ENCODE data around the gene PAPSS2. TPM values are rescaled to one million over a fixed set of nuclear protein-coding genes. Genes with fewer than 3 reads are reported as not detected.

Gene PAPSS2
- total RNA-seq, 1 donor from 2014 or later = 21.1 TPM

DNA sequence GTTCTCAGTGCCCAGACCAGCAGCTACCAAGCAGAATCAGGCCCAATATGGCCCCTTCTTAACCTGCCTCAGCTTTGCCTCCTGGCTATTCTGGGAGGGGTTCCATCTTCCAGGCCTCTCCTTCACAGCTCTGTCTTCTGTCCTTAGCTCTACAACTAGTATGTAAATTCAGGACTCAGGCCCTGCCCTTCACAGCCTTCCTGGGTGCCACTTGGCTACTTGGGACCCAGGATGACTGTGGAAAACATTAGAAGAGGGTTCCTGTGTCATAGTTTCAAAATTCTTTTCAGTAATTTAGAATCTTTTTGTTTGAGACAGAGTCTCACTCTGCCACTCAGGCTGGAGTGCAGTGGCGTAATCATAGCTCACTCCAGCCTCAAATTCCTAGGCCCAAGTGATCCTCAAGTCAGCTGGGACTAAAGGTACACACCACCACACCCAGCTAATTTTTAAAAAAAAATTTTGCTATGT, 33.2 kb upstream of the PAPSS2 start:
- H3K27me3 Mint-ChIP-seq = no peaks in the 10 kb centered on the region
- DNase-seq (ENCODE audit: extremely low spot score, unreplicated experiment) = no peak
- TF ChIP-seq, protein P1, sequence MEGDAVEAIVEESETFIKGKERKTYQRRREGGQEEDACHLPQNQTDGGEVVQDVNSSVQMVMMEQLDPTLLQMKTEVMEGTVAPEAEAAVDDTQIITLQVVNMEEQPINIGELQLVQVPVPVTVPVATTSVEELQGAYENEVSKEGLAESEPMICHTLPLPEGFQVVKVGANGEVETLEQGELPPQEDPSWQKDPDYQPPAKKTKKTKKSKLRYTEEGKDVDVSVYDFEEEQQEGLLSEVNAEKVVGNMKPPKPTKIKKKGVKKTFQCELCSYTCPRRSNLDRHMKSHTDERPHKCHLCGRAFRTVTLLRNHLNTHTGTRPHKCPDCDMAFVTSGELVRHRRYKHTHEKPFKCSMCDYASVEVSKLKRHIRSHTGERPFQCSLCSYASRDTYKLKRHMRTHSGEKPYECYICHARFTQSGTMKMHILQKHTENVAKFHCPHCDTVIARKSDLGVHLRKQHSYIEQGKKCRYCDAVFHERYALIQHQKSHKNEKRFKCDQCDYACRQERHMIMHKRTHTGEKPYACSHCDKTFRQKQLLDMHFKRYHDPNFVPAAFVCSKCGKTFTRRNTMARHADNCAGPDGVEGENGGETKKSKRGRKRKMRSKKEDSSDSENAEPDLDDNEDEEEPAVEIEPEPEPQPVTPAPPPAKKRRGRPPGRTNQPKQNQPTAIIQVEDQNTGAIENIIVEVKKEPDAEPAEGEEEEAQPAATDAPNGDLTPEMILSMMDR (conservative IDR thresholded peaks at IDR 0.05) = no peak
- no peaks in the 10 kb centered on the region for H3K36me3 Mint-ChIP-seq
- H3K4me1 Mint-ChIP-seq (ENCODE audit: unreplicated experiment) = no peaks in the 10 kb centered on the region
- no peak overlapping the region for H3K27ac Mint-ChIP-seq
- H3K9me3 Mint-ChIP-seq = no peaks in the 10 kb centered on the region
- no peak overlapping the region for H3K4me3 Mint-ChIP-seq

DNA sequence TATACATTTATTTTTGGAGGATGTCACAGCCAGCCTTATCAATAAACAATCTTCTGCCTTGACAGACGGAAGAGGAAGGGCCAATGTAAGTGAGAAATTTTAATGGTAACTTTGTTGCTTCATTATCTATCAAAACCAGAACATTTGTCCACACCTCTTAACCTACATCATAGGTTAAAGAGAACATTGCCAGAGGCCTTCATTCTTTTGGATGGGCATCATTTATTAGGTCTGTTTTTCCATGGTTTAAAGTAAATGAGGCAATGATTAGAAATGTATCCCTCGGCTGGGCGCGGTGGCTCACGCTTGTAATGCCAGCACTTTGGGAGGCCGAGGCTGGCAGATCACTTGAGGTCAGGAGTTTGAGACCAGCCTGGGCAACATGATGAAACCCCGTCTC, 29.5 kb upstream of the PAPSS2 start:
- TF ChIP-seq, protein P1 (conservative IDR thresholded peaks at IDR 0.05) = no peak
- no peak for DNase-seq (ENCODE audit: extremely low spot score, unreplicated experiment)
- Mint-ChIP-seq H3K9me3 (no peaks in the 10 kb centered on the region), H3K4me1 (ENCODE audit: unreplicated experiment) (no peaks in the 10 kb centered on the region), H3K4me3 (no peak overlapping the region), H3K36me3 (no peaks in the 10 kb centered on the region), H3K27ac (no peak overlapping the region), H3K27me3 (no peaks in the 10 kb centered on the region)

DNA sequence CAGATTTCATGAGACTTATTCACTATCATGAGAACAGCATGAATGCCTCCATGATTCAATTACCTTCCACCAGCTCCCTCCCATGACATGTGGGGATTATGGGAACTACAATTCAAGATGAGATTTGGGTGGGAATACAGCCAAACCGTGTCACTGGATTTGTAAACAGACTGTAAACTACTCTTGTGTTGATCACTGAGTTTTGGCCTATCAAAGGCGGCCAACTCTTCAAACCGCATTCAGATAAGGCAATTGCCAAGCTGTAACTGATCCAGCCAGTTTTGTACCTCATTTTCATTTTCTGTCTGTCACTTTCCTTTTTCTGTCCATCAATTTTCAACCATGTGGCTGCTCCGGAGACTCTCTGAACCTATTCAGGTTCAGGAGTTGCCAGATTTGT, 27.2 kb upstream of the PAPSS2 start:
- Mint-ChIP-seq H3K4me3 (no peak overlapping the region), H3K4me1 (ENCODE audit: unreplicated experiment) (no peaks in the 10 kb centered on the region), H3K36me3 (no peaks in the 10 kb centered on the region), H3K27me3 (no peaks in the 10 kb centered on the region), H3K9me3 (peaks cover 8% of the 10 kb centered on the region), H3K27ac (no peak overlapping the region)
- DNase-seq (ENCODE audit: extremely low spot score, unreplicated experiment) = no peak
- TF ChIP-seq, protein P1 (conservative IDR thresholded peaks at IDR 0.05) = no peak

DNA sequence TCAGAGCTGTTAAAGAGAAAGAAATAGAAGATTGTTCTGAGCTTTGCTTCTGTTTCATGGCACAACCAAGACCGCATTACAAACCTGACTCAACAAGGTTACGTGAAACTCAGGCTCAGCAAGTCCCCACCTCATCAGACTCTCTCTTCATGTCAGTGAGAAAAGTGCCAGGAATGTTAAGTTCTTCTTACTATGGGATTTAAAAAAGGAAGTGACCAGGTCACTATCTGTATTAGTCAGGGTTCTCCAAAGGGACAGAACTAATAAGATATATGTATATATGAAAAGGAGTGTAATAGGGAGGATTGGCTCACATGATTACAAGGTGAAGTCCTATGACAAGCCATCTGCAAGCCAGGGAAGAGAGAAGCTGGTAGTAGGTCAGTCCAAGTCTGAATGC, 25.4 kb upstream of the PAPSS2 start:
- DNase-seq (ENCODE audit: extremely low spot score, unreplicated experiment) = no peak
- H3K4me1 Mint-ChIP-seq (ENCODE audit: unreplicated experiment) = no peaks in the 10 kb centered on the region
- H3K27ac Mint-ChIP-seq = no peak overlapping the region
- H3K36me3 Mint-ChIP-seq = no peaks in the 10 kb centered on the region
- no peak overlapping the region for H3K4me3 Mint-ChIP-seq
- no peaks in the 10 kb centered on the region for H3K27me3 Mint-ChIP-seq
- H3K9me3 Mint-ChIP-seq = peaks cover 8% of the 10 kb centered on the region
- TF ChIP-seq, protein P1 (conservative IDR thresholded peaks at IDR 0.05) = no peak

DNA sequence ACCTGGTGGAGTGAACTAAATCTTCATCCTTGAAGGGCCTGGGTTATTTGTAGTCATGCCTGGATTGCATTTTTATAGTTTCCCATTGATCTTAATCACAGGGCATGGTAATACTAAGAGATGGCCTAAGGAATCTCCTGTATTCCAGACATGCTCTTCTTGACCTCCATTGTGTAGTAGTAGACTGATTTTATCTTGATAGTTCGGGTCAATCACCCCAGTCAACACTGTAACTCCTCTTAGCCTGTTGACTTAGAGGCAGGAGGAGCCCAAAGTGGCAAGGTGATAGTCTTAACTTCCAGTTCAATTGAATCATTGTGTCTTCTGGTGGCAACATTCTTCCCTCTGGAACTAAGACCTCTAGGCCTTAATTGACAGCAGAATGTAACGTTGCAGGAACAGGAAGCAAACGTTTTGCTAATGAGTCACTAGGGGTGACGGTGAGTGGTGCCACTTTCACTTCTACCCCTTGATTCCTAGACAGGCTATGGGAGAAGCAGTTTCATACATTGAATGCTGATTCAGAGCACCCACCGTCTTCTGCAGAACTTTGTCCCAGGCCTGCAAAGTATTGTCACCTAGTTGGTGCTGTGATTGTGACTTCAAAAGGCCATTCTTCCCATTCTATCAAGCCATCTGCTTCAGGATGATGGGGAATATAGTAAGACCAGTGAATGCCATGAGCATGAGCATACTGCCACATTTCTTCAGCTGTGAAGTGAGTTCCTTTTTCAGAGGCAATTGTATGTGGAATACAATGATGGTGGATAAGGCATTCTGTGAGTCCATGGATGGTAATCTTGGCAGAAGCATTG, 24.0 kb upstream of the PAPSS2 start:
- no peak overlapping the region for H3K27ac Mint-ChIP-seq
- no peaks in the 10 kb centered on the region for H3K27me3 Mint-ChIP-seq
- no peaks in the 10 kb centered on the region for H3K36me3 Mint-ChIP-seq
- H3K9me3 Mint-ChIP-seq = peaks cover 8% of the 10 kb centered on the region
- H3K4me3 Mint-ChIP-seq = no peak overlapping the region
- DNase-seq (ENCODE audit: extremely low spot score, unreplicated experiment) = no peak
- H3K4me1 Mint-ChIP-seq (ENCODE audit: unreplicated experiment) = no peaks in the 10 kb centered on the region
- TF ChIP-seq, protein P1 (conservative IDR thresholded peaks at IDR 0.05) = no peak
